PFSK-1 (cell line): ENCODE results near the gene RAB11B.

Experiments
- POLR2AphosphoS5 ChIP-seq: IDR thresholded peaks from 2 replicates; pipeline ENCODE4 v1.6.1; 2012; ENCODE audit warnings: low read depth, mild to moderate bottlenecking, control low read depth, low read length, moderate library complexity
- SIN3A ChIP-seq: IDR thresholded peaks from 2 replicates; pipeline ENCODE4 v1.6.1; 2012; ENCODE audit warnings: mild to moderate bottlenecking, low read length, moderate library complexity, borderline replicate concordance; ENCODE audit not compliant: insufficient read depth
- TAF1 ChIP-seq: IDR thresholded peaks from 2 replicates; pipeline ENCODE4 v1.6.1; 2012; ENCODE audit warnings: low read length, control low read depth, borderline replicate concordance; ENCODE audit not compliant: insufficient read depth
- TF ChIP-seq, protein P1 (sequence below), 2 experiments: IDR thresholded peaks; 2 replicates each; pipeline versions ENCODE4 v1.6.1 to v1.8.0; 2011 to 2012; ENCODE audit warnings: low read depth in 2 of 2, low read length in 2 of 2, control low read depth in 1 of 2, inconsistent platforms in 1 of 2, mild to moderate bottlenecking in 1 of 2, moderate library complexity in 1 of 2; ENCODE audit not compliant: insufficient read depth in 1 of 2

DNA sequence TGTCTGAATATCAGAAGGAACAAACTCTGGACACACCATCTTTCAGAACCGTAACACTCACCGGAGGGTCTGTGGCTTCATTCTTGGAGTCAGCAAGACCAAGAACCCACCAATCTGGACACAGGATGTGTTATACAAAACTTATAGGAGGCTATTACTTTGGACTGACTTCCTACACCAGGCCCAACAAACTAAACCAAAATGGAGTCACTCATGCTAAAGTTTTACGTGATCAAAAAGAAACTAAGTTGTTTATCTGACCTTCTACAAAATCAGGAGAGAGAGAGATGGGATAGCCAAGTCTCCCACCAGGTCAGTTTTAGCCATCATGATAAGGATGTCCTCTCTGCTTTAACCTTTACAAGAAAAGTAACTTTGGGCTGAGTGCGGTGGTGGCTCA is 3.2 kb upstream of the RAB11B start:
- TF ChIP-seq, protein P1, sequence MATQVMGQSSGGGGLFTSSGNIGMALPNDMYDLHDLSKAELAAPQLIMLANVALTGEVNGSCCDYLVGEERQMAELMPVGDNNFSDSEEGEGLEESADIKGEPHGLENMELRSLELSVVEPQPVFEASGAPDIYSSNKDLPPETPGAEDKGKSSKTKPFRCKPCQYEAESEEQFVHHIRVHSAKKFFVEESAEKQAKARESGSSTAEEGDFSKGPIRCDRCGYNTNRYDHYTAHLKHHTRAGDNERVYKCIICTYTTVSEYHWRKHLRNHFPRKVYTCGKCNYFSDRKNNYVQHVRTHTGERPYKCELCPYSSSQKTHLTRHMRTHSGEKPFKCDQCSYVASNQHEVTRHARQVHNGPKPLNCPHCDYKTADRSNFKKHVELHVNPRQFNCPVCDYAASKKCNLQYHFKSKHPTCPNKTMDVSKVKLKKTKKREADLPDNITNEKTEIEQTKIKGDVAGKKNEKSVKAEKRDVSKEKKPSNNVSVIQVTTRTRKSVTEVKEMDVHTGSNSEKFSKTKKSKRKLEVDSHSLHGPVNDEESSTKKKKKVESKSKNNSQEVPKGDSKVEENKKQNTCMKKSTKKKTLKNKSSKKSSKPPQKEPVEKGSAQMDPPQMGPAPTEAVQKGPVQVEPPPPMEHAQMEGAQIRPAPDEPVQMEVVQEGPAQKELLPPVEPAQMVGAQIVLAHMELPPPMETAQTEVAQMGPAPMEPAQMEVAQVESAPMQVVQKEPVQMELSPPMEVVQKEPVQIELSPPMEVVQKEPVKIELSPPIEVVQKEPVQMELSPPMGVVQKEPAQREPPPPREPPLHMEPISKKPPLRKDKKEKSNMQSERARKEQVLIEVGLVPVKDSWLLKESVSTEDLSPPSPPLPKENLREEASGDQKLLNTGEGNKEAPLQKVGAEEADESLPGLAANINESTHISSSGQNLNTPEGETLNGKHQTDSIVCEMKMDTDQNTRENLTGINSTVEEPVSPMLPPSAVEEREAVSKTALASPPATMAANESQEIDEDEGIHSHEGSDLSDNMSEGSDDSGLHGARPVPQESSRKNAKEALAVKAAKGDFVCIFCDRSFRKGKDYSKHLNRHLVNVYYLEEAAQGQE (IDR thresholded peaks at IDR 0.05; ENCODE audit: insufficient read depth in 1 of 2, low read depth in 2 of 2, low read length in 2 of 2), result no peak
- no peak for TF ChIP-seq POLR2AphosphoS5
- no peak for TF ChIP-seq SIN3A
- TF ChIP-seq TAF1, result no peak
